Measurements from ENCODE around the gene TMEM17.
"Not testable (repeated sequence)": the region's sequence is repeated elsewhere in the genome, so short reads cannot be mapped to it uniquely, and the experiment has no call there.

TMEM17 gene, protein sequence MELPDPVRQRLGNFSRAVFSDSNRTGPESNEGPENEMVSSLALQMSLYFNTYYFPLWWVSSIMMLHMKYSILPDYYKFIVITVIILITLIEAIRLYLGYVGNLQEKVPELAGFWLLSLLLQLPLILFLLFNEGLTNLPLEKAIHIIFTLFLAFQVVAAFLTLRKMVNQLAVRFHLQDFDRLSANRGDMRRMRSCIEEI
- 0.13 to 0.31 reads per million in 2 donors for total RNA-seq

DNA sequence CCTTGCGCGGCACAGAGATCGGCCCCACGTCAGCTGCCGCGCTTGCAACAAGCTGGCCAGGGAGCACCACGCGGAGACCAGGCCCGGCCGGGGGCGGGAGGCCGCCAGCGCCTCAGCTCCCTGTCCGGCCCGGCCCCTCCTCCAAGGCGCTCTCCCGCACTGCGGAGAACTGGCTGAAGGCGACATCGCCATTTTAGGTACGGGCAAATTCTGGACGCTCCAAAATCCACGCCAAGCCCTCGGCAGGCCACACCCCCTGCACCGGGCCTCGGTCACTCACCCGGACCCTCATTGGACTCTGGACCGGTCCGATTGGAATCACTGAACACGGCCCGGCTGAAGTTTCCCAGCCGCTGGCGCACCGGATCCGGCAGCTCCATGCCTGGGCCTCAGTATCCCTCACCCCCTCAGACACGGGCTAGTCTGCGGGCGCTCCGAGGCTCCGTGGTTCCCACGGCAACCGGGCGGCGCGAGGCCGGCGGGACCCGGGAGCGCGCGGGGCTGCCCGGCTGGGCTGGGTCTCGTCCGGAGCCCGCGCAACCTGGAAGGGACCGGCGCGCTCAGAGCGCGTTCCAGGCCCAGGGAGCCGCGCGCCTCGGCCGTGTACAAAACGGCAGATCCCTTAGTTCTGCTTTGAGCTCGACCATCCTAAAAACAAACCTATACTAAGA lies at the start of gene TMEM17:
TSS of gene TMEM17 (minus strand) at position 446 of the 671 bp plus-strand sequence. CDS start at position 380, 66 bp downstream.
- DNase-seq: peak in 2 of 5 experiments; percentile 2 to 38

DNA sequence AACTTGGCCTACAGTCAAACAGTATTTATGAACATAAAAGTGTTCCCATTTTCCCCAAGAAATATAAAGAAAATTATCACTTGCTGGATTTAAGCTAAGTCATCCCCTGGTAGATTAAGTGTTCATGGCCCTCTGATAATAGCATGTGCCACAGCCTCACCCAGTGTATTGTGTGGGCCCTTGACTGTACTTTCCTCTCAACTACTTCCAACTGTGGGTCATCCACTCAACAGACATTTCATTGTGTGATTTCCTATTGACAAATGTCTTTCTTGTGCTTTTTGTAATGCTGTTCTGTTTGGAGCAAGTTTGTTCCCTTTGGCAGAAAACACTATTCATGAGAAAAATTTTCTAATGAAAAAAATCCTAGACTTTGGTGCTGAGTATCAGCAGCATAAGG lies 48.4 kb upstream of the TMEM17 start:
- no peak for DNase-seq

DNA sequence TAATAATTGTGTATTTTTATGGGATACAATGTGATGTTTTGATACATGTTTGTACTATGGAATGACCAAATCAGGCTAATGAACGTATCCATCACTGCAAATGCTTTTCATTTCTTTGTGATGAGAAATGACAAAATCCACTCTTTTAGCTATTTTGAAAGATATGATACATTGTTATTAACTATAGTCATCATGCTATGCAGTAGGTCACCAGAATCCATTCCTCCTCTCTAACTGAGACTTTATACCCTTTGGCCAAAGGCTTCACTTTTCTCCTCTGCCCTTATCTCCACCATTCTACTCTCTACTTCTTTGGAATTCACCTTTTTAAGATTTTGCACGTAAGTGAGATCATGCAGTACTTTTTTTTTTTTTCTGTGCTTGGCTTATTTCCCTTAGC lies 44.5 kb upstream of the TMEM17 start:
- no peak for DNase-seq

DNA sequence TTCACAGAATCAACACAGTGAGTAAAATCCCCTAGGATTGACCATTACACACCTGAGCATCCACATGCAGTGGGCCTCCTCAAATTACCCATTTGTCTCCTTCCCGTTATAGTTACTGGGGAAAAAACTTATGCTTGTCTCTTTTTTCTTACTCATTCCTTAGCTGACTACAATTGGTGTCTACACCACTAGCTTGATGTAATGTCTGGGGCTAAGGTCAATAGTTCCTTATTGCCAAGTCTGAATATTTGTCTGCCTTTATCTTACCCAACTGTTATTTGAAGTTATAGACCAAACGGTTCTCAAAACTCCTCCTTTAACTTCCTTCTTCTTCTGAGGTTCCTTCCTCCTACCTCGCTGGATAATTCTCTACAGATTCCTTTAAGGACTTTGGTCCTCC lies 41.9 kb upstream of the TMEM17 start:
- DNase-seq: no peak

DNA sequence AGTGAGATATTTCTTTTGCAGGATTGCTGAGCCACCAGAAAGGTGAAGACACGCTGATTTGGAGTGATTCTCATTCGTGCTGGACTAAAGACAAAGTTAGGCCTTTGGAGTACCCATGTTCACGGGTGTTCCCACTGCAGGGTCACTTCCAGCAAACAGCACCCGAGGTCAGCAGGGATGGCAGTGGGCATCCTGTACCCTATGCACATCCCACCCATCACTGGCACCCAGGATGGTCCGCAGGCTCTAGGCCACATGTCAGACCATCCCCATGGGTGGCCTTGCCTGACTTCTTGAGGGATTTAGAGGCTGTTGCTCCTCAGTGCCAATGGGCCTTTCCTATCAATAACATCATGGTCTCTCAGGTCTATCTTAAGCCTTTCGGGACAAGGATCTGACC lies 39.3 kb upstream of the TMEM17 start:
- no peak for DNase-seq

DNA sequence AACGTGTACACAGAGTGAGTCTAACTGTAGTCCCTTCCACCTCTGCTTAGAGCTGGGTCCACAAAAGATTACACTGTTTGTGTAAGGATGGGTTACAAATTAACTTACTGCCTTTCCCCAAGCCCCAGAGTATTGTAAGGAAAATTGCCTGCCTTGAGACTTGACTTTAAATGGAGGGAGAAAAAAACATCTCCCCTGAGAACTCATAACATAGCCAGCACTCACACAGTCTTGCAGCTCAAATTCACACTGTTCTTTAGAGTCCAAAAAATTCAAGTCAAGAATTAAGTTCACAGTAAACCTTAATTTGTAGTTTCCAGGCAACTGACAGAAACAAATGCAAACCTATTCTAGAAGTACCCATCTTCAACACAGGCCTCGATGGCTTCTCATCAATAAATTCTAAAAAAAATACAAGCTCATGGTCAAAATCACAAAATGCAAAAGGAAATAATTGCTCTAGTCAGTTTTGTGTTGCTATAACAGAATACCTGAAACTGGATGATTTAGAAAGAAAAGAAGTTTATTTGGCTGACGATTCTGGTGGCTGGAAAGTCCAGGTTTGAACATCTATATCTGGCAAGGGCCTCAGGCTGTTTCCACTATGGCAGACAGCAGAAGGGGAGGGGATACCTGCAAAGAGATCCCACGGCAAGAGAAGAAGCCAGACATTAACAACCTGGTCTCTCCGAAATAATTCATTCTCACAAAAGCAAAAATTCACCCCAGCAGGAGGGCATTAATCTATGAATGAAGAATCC lies 34.6 kb upstream of the TMEM17 start:
- no peak for DNase-seq

DNA sequence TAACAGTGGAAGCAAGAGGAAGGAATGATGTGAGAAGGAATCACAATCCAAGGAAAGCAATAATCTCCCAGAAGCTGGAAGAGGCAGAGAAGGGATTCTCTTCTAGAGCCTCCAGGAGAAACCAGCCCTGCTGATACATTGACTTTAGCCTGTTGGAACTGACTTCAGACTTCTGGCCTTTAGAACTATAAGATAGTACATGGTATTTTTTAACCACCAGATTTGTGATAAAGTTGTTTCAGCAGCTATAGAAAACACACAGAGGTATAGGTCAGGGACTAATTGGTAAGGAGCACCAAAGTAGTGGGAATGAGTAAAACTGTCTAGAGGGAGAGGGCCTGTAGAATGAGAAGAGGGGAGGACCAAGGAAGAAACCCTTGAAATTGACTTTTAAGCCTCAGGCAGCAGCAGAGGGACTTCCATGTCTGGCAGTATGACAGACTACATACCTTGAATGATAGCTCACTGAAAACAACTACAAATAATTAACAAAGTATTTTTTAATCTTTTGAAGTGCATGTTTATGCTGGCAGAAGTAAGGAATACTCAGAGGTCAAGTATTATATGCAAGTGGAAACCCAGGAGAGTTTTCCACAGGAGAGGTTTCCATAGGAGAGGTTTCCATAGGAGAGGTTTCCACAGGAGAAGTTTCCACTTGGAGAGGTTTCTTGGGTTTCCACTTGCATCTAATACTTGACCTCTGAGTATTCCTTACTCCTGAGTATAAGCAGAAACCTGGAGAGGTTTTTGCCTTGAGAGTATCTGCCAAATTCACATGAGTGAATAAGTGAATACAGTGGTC lies 33.8 kb upstream of the TMEM17 start:
- DNase-seq: no peak

DNA sequence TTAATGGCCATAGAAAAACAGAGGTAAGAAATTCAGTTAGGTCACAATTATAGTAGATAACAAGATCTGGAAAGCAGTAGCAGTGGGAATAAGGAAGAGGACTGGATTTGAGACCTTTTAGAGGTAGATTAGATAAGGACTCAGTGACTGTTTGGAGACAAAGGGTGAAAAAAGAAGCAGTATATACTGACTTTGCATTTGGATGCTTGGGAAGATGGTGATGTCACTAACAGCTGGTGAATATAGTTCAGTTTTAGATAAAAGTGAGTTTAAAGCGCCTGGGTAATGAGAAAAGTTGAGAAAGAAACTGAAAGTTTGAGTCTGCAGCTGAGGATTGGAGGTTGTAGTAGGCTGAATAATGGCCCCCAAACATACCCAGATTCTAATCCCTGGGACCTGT lies 32.8 kb upstream of the TMEM17 start:
- no peak for DNase-seq

DNA sequence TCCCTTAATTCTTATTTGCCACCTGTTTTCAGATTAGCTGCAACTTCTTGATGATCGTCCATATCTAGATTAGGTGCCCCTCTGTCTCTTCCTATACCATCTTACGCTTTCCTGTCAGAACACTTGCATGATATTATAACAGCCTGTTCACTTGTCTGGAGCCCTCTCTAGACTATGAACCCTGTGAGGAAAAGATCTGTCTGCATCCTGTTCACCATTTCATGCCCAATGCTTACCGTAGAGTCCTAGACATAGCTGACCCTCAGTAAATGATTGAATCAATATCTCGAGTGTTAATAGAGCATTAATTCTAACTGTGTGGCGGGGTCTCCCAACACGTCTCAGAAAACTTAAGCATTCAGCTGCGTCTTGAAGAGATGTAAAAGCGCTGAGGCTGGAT lies 31.8 kb upstream of the TMEM17 start:
- DNase-seq: no peak

DNA sequence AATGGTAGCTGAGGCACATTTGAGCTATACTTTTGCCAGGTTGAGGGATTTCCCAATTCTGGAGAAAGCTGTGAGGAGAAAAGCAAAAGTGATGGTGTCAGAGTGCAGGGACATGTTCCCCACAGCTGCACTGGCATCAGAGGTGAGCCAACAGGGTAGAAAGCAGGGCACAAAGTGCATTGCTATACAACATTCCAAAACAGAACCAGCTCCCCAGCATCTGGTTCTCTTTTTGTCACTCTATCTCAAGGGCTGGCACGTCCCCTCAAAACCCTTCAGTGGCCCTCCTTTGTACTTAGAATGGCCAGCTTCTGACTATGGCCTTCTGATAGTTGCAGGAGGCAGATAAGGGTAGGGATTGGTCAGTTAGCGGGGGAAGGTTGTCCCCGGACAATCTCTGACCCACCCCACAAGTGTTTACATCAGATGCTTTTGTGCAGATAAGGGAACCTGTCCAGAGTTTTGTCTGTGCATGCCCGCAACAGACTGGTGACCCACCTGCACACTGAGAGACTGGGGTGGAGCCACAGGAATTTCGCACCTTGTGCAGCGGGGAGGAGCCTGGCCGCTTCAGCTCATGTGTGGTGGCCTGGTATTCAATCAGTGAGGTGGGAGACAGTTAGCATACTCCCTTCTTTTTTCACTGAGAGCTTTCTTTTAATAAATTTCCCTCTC lies 31.0 kb upstream of the TMEM17 start:
- DNase-seq: no peak

DNA sequence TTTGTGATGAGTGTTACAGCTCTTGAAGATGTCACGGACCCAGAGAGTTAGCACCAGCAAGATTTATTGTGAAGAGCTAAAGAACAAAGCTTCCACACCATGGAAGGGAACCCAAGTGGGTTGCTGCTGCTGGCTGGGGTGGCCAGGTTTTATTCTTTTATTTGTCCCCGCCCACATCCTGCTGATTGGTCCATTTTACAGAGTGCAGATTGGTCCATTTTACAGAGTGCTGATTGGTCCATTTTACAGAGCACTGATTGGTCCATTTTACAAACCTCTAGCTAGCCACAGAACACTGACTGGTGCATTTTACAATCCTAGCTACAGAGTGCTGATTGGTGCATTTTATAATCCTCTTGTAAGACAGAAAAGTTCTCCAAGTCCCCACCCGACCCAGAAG lies 29.5 kb upstream of the TMEM17 start:
- not testable (repeated sequence) for DNase-seq

DNA sequence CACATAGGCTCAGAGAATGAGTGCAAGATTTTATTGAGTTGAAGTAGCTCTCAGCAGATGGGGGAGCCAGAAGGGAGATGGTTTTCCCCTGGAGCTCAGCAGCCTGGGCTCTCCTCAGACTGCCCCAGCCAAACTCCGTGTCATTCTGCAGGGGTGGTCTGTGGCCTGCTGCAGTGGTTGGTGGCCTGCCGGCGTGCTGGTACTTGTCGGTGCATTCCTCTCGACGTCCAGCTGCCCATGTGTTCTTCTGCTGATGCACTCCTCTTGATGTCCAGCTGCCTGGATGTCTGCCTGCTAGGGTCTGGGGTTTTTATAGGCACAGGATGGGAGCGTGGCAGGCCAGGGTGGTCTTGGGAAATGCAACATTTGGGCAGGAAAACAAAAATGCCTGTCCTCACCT lies 25.6 kb upstream of the TMEM17 start:
- no peak for DNase-seq

DNA sequence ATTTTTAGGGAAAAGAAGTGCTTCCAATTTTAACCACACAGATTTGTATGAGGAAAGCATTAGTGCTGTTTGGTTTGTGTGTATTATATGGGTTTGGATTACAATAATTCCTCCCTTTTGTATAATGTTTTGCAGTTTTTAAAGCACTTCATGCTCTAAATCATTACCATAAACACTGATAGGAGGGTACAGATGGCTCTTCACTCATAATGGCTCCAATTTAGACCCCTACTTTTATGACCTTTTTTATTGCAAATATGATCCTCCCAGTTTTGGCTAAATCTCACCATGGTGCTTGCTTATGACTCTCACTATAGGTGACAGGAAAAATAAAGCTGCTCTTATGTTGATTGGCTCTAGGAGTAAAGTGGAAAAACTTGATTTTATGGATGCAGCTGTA lies 23.8 kb upstream of the TMEM17 start:
- DNase-seq: no peak

DNA sequence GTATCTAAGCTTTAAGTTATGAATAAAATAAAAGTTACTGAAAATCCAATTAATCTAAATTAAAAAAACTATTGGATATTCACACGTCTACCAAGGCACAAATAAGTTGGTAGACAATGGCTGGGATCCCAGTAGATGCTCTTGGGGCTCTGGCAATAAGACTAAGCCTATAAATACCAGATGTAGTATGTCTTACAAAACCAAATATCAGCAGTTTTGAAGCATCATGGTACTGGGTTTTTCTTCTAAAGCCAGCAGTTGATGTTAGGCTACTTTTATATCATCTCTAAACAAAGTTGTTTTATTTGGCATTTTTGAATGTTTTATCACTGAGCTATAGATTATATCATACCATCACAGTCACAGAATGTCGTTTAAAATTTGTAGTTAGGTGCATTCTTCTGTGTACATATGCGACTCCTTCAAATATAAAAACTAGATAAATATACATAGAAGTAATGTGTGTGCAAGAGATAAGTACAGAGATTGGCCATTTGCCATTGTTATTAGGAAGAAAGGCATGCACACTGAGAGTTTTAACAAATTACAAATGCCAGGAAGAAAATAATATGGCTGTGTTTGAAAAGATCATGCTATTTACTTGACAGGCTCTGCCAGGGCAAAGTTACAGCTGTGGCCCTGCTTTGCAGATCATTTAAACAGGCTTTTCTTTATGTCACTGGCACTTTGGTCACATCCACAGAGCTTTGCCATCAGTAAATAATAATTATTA lies 21.6 kb upstream of the TMEM17 start:
- DNase-seq: no peak

DNA sequence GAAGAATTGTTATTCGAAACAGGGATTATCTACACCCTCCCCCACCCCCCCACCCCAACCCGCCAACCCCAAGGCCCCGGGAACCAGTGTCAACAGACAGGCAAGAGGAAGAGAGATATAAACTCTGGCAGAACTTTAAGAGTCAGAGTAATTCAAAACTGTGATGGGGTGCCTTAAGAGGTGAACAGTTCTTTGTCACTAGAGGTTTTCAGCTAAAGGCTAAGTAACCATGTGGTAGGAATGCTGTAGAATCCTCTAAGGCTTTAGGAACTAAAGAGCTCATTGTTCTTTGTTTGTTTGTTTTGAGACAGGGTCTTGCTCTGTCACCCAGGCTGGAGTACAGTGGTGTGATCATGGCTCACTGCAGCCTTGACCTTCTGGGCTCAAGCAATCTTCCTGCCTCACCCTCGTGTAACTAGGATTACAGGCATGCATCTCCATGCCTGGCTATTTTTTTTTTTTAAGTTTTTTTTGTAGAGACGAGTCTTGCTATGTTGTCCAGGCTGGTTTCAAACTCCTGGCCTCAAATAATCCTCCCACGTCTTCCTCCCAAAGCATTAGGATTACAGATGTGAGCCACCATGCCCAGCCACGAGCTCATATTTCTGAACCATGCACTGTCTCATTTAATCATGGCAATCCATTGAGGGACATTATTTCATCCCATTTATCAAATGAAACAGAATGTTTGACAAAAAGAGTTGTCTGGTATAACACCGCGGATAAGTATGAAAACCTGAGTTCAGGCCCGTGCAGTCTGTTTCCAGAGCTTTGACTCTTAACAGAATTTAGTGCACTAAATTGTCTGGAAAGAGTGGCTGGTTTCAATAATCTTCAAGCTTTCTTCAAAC lies 20.8 kb upstream of the TMEM17 start:
- no peak for DNase-seq

DNA sequence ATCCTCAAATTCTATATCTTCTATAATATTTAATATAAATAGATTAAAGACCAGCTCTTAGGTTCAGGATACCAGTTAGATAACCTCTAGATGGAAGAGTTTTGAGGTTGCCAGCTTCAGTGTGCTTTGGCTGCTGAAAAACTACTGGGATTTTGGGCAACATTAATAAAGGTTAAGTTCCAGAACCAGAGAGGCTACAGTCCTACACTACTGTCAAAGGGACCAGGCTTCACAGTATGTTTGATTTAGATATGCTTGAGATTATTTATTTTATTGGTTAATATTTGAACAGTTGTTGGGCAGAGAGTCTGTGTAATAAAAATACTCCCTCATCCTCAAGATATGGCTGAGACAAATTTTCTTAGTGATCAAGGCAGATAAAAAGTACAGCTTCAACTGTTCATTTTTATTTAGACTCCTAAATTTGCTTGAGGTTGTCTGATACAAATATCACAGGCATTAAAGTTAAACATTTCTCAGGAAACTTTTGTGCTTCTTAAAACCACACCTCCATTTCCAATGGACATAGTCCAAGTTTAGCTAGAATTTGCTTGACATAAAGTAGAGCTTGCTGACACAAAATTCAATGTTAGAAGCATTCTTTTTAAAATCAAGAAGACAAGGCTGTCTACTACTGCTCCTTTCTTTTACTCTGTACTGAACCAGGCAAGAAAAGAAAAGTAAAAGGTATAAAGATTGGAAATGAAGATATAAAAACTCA lies 19.7 kb upstream of the TMEM17 start:
- no peak for DNase-seq

DNA sequence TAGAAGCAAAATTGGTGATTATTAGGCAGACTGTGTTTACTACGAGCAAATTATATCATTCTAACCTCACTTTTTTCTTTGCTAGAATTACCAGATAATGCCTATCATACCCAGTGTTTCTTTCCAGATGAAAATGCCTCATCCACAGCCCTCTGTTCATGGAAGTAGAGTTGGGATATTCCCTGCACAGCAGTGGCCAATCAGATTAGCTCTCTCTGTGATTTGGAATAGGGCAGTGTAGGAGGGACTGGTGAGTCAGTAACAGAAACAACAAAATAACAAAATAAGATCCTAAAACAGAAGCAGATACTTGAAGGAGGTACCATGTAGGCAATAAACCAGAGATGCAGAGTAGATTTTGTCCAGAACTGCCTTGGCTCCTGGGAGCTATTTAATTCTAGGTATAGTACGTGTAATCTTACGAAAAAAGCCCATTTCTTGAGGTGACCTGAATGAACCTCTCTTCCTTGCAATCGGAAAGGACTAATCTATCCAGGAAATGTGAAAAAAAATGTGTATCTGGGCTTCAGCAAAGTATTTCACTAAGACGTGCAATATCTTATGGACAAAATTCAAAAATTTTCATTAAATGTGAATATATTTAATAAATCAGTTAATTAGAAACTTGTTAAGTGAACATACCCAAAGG lies 18.4 kb upstream of the TMEM17 start:
- DNase-seq: no peak

DNA sequence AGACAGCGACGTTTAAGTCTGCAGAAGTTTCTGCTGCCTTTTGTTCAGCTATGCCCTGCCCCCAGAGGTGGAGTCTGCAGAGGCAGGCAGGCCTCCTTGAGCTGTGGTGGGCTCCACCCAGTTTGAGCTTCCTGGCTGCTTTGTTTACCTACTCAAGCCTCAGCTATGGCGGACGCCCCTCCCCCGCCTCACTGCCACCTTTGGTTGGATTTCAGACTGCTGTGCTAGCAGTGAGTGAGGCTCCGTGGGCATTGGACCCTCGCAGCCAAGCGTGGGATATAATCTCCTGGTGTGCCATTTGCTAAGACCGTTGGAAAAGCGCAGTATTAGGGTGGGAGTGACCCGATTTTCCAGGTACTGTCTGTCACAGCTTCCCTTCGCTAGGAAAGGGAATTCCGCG lies 15.1 kb upstream of the TMEM17 start:
- not testable (repeated sequence) for DNase-seq

DNA sequence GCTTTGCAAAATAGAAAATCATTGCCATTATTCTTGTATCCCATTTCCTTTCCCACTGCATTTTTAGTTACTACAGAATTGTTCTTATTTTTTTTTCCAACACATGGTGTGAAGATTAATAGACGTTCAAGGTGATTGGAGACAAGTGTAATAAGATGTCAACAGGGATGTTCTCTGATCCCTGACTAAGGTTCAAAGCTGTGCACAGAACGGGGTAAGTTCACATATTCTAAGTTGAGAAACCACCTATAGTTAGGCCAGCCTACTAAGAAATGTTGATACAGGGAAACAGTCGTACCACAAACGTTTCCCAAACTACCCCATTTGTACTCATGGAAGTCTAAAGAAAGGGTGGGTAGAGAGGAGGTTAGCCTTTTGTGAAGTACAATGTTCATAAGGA lies 6.4 kb upstream of the TMEM17 start:
- no peak for DNase-seq

DNA sequence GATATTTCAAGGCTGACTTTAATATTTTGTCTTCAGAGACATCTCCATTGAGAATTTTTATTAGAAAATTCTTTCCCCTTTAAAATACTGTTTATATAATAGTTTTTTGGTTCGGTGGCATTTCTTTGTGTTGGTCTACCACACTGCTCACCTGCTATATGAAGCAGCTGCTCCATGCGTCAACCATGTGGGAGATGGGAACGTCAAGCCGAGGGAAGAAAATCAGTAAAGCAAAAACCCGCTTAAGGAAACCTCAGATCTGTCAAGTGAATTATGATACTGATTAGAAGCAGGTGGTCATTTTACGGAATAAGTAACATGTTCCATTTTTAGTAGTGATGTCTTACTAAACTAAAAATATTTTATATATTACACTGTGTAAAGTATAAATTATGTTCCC lies 5.6 kb upstream of the TMEM17 start:
- DNase-seq: no peak

All from T-helper 2 cell (primary cell).